Vein endothelial cell (primary cell): ENCODE measurements around the gene HBS1L. TPM values are rescaled to one million over a fixed set of nuclear protein-coding genes. Genes with fewer than 3 reads are reported as not detected.

Source experiments
- total RNA-seq: library from RNA; depleted of rRNA; stranded (reverse); fragments of >200 nt; gene quantifications from 2 replicates; pipeline ENCODE4 v1.2.3, GENCODE V29; 2012

Gene HBS1L
- 68.9 and 115 TPM in 2 replicates for total RNA-seq

GRCh38 chr6:135054569-135055498 is at the start of gene HBS1L:
Gene HBS1L (minus strand): TSS chr6:135054822. CDS start chr6:135054691, 131 bp downstream.

GRCh38 chr6:134949927-134950326 is 104.7 kb downstream of the HBS1L start, which contains the start of gene ALDH8A1:
Gene ALDH8A1 (minus strand): TSS chr6:134950101. CDS start chr6:134950053, 48 bp downstream.

Other genes with a start within 250 kb of the HBS1L start
- gene ALDH8A1, start 104.7 kb downstream of the HBS1L start, total RNA-seq: 0.48 TPM in 1 of 2 replicates, not detected in the other
- 0.10 TPM in 1 of 2 replicates, not detected in the other for gene MYB, start 126.5 kb upstream of the HBS1L start, total RNA-seq